Measurements from ENCODE around the gene AKNA.

- TF ChIP-seq, protein P1, sequence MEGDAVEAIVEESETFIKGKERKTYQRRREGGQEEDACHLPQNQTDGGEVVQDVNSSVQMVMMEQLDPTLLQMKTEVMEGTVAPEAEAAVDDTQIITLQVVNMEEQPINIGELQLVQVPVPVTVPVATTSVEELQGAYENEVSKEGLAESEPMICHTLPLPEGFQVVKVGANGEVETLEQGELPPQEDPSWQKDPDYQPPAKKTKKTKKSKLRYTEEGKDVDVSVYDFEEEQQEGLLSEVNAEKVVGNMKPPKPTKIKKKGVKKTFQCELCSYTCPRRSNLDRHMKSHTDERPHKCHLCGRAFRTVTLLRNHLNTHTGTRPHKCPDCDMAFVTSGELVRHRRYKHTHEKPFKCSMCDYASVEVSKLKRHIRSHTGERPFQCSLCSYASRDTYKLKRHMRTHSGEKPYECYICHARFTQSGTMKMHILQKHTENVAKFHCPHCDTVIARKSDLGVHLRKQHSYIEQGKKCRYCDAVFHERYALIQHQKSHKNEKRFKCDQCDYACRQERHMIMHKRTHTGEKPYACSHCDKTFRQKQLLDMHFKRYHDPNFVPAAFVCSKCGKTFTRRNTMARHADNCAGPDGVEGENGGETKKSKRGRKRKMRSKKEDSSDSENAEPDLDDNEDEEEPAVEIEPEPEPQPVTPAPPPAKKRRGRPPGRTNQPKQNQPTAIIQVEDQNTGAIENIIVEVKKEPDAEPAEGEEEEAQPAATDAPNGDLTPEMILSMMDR (conservative IDR thresholded peaks at IDR 0.05): no peak
- no peak for TF ChIP-seq EZH2 (IDR thresholded peaks at IDR 0.05; ENCODE audit: low read depth)
Measured at GRCh38 chr9:114410910-114411309, 23.1 kb upstream of the AKNA start.

Measured in PC-9 (cell line).